Measurements from ENCODE around the gene NR1D1. TPM values are rescaled to one million over a fixed set of nuclear protein-coding genes. Genes with fewer than 3 reads are reported as not detected.
A peak's percentile ranks its signal among the peaks of the same experiment; 100 is the strongest.

NR1D1 gene
- total and polyA plus RNA-seq, 2 of the 8 experiments (the other 6 are each of a cell fraction or from before 2014, with no cell fraction given) = 1.5 to 4.6 TPM

- peak overlapping the region; percentile 82; the same call in 1 of the 2 replicates for H2BK12ac ChIP-seq (ENCODE audit: low read depth, low read length)
- H3K18ac ChIP-seq (ENCODE audit: extremely low read depth, low read length) = peak overlapping the region; percentile 84
- no peaks in the 10 kb centered on the region for H3K9me3 ChIP-seq (ENCODE audit: insufficient read depth in 2 of 2, low read depth in 1 of 2, low read length in 1 of 2)
- no peak overlapping the region for H2AFZ ChIP-seq (ENCODE audit: low read length)
- 0 out of 2 replicates have a peak overlapping the region, but pooled peaks have one; percentile 32 for H2AK5ac ChIP-seq (ENCODE audit: low read depth, low read length)
- H3K27me3 ChIP-seq (replicated peaks in 1 of 4; ENCODE audit: control insufficient read depth in 3 of 4, extremely low read depth in 1 of 4, insufficient read depth in 3 of 4, low read length in 3 of 4) = no peaks in the 10 kb centered on the region
- H3K27ac ChIP-seq (ENCODE audit: low read depth, low read length) = no peak overlapping the region; the same call in 1 of the 2 replicates
- H3K79me2 ChIP-seq (ENCODE audit: control insufficient read depth in 1 of 2, insufficient read depth in 2 of 2, low read length in 2 of 2) = no peaks in the 10 kb centered on the region
- no peaks in the 10 kb centered on the region for H4K20me1 ChIP-seq (replicated peaks in 1 of 2; ENCODE audit: control insufficient read depth in 1 of 2, insufficient read depth in 2 of 2, low read length in 2 of 2)
- no peak overlapping the region for H2BK120ac ChIP-seq (replicated peaks; ENCODE audit: low read depth, low read length)
- peak; percentile 66 to 92 for DNase-seq (ENCODE audit: low read depth in 1 of 2, low spot score in 2 of 2)
- H3K23me2 ChIP-seq (ENCODE audit: low read depth, low read length) = no peaks in the 10 kb centered on the region; the same call in 1 of the 2 replicates
- H3K14ac ChIP-seq (ENCODE audit: insufficient read length) = no peak overlapping the region
- WGBS, 2 experiments (ENCODE audit: extremely low coverage in 1 of 2, insufficient coverage in 1 of 2, insufficient read length in 1 of 2, insufficient replicate concordance in 2 of 2, low coverage in 1 of 2, low lambda C conversion rate in 2 of 2, missing lambda C conversion rate in 1 of 2) = 42% methylated on average over 10 of the region's 11 CpGs; no CpG with 5 or more reads in 1 of the 2 experiments
- H4K91ac ChIP-seq (replicated peaks; ENCODE audit: insufficient read length, low read length) = peak overlapping the region; percentile 93
- H3K9ac ChIP-seq (replicated peaks in 1 of 4; ENCODE audit: extremely low read depth in 1 of 4, low read depth in 3 of 4, low read length in 3 of 4) = no peak overlapping the region
- H4K5ac ChIP-seq (ENCODE audit: insufficient read length, low read depth, low read length) = peak overlapping the region; percentile 68
- peak overlapping the region; percentile 89 for H2BK20ac ChIP-seq (ENCODE audit: low read length)
- peaks cover 10 to 31% (median 28%) of the 10 kb centered on the region in 4 experiments for H3K4me1 ChIP-seq (replicated peaks in 1 of 4; ENCODE audit: control insufficient read depth in 3 of 4, insufficient read depth in 4 of 4, low read length in 3 of 4)
- H3K56ac ChIP-seq (replicated peaks; ENCODE audit: insufficient read length, low read depth, low read length) = peak overlapping the region; percentile 77
- no peak overlapping the region; the same call in 1 of the 2 replicates for H4K8ac ChIP-seq (ENCODE audit: extremely low read depth, insufficient read depth, low read length)
- H2BK5ac ChIP-seq (ENCODE audit: low read depth, low read length) = peak overlapping the region; percentile 82; the same call in 1 of the 2 replicates
- no peak overlapping the region for H3K4ac ChIP-seq (replicated peaks; ENCODE audit: insufficient read length, low read depth, low read length)
- H2BK15ac ChIP-seq (ENCODE audit: low read length) = peak overlapping the region; percentile 48; the same call in 1 of the 2 replicates
- no peaks in the 10 kb centered on the region for H3K36me3 ChIP-seq (ENCODE audit: control insufficient read depth in 2 of 4, insufficient read depth in 4 of 4, low read length in 3 of 4)
- CTCF ChIA-PET (ENCODE audit: partially characterized antibody) = interaction anchor here (0.6 to 38.4 kb wide), 35 partner anchors 9 to 732 kb away, joined by 3 to 876 read pairs (median 4); partner anchors contain the start of genes CASC3, CSF3, GJD3 and GSDMB
- H3K4me2 ChIP-seq (ENCODE audit: insufficient read depth in 1 of 2, low read depth in 2 of 2, low read length in 2 of 2) = peak overlapping the region; percentile 38 to 49; a peak in 3 of 4 replicates
- H3K23ac ChIP-seq (ENCODE audit: insufficient read length) = no peak overlapping the region
- POLR2A ChIA-PET (ENCODE audit: partially characterized antibody) = interaction anchor here (0.6 to 6.7 kb wide), 30 partner anchors 8 to 106 kb away, joined by 3 to 64 read pairs (median 4); partner anchors contain the start of genes CASC3, MED24, NR1D1 and PSMD3
- H3K4me3 ChIP-seq (ENCODE audit: extremely low read depth in 1 of 4, insufficient read depth in 2 of 4, low read depth in 3 of 4, low read length in 4 of 4) = 0 out of 8 replicates have a peak overlapping the region, but pooled peaks of 1 of the 4 experiments have one; percentile 19
- H3K79me1 ChIP-seq (ENCODE audit: low read depth, low read length) = no peaks in the 10 kb centered on the region
- FAIRE-seq = peak; percentile 48
- TF ChIP-seq RAD21 (IDR thresholded peaks at IDR 0.05 in 1 of 2, conservative IDR thresholded peaks at IDR 0.05 in 1 of 2; ENCODE audit: low read depth in 2 of 2, low read length in 2 of 2) (peak; percentile 67 to 74), TAF1 (IDR thresholded peaks at IDR 0.05; ENCODE audit: low read depth, low read length) (no peak), TCF12 (IDR thresholded peaks at IDR 0.05; ENCODE audit: low read depth, low read length) (peak; percentile 72; the same call in 1 of the 2 replicates), POLR2A (IDR thresholded peaks at IDR 0.05; ENCODE audit: control extremely low read depth in 1 of 2, low read depth in 2 of 2, low read length in 2 of 2) (no peak), EP300 (IDR thresholded peaks at IDR 0.05; ENCODE audit: borderline replicate concordance in 1 of 2, low read depth in 2 of 2, low read length in 2 of 2) (0 out of 3 replicates have a peak, but pooled peaks of 1 of the 2 experiments have one; percentile 41), SIN3A (conservative IDR thresholded peaks at IDR 0.05 in 1 of 2, IDR thresholded peaks at IDR 0.05 in 1 of 2; ENCODE audit: low read depth in 1 of 2, low read length in 2 of 2) (peak; percentile 27 to 47; a peak in 1 of 4 replicates), SIRT6 (IDR thresholded peaks at IDR 0.05; ENCODE audit: low read length) (no peak), TEAD4 (IDR thresholded peaks at IDR 0.05; ENCODE audit: low read depth, low read length) (peak; percentile 68; the same call in 1 of the 2 replicates), YY1 (IDR thresholded peaks at IDR 0.05; ENCODE audit: low read depth, low read length) (no peak), ASH2L (IDR thresholded peaks at IDR 0.05; ENCODE audit: low read length) (peak; percentile 90), CHD2 (IDR thresholded peaks at IDR 0.05; ENCODE audit: low read length) (peak; percentile 76)
Measured at GRCh38 chr17:40075201-40075941, 25.0 kb downstream of the NR1D1 start.

All from H1 (cell line).